Activated naive CD8-positive, alpha-beta T cell treated with anti-CD3 and anti-CD28 coated beads, Interleukin-2, amount 50 U/mL, for 16 hours (primary cell): Measurements from ENCODE around the gene PMEPA1.

Source experiments
- DNase-seq: peaks from one replicate; pipeline ENCODE4 v3.0.0-alpha.2; 2020; ENCODE audit warnings: low read depth, low spot score

The PMEPA1 gene

DNA sequence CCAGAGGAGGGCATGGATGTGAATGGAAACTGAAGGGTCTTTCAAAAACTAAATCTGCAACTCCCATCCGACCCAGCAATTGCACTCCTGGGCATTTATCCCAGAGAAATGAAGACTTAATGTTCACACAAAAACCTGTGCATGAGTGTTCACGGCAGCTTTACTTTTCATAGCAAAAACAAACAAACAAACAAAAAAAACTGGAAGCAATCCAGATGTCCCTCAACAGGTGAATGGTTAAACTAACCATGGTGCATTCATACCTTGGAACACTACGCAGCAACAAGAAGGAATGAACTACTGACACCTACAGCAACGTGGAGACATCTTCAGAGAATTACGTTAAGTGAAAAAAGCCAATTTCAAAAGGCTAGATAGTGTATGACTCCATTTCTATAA, 32.2 kb downstream of the PMEPA1 start:
- no peak for DNase-seq

GRCh38 chr20:57676589-57677583, 32.9 kb downstream of the PMEPA1 start:
- DNase-seq: no peak

- no peak for DNase-seq
These were observed 34.0 kb downstream of the PMEPA1 start for GRCh38 chr20:57675773-57676172.

DNA sequence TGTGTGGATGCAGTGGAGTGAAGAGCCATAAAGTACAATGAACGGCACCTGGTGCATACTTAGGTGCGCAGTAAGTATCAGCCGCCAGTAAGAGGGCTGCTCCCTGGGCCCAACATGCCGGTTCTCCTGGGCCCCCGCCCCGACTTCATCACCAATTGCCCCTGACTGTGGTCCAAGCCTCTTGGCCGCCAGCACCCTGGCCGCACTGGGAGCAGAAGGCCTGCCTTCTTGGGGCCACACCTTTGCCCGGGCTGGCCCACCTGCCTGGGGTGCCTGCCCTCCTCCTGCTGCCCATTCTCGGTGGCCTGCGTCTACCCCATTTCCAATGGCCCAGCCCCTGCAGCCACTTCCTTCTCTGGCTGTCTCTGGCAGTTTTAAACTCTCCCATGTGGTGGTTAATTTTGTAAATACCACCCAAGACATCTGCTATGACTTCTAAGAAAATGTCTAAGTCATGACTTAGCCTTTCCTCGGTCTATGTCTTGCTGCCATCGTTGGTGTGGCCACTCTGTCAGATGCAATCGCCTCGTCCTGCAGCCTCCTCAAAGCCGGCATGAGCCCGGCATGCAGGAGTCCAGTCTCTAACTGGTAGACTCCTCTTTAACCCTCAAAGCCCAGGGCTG, 36.8 kb downstream of the PMEPA1 start:
- DNase-seq: no peak

DNA sequence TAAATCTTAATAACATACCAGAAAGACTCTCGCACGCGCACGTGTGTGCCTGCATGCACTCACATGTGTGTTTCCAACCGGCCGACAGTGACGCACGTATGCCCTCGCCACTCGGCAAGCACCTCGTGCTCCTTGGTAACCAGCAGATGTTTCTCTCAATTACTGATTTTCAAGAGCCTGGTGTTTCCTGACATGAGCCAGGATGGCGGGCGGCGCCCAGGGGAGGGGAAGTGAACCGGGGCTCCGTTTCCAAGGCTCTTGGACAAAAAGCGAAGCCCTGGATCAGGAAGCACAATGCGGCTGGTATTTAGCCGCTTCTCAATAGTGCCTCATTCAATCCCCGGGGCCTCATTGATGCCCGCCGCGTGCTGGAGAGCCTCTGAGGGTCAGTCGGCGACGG, 37.7 kb downstream of the PMEPA1 start:
- DNase-seq: no peak

DNA sequence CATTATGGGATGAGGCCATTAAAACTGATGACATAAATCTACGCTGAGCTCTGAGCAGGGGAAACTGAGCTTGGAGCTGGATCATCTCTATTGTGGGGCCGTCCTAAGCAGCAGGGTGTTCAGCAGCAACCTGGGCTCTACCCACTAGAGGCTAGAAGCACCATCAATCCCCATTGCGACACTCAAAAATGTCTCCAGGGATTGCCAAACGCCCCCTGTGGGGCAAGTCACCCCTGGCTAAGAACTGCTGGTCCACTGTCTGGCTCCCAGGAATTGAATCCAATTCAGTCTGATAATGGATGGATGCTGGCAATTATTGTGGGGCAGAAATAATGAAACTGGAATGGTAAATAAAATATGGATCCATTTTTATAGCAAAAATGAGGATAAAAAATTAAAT, 38.2 kb downstream of the PMEPA1 start:
- DNase-seq: no peak

GRCh38 chr20:57671072-57671391, 38.8 kb downstream of the PMEPA1 start:
- DNase-seq: no peak

DNA sequence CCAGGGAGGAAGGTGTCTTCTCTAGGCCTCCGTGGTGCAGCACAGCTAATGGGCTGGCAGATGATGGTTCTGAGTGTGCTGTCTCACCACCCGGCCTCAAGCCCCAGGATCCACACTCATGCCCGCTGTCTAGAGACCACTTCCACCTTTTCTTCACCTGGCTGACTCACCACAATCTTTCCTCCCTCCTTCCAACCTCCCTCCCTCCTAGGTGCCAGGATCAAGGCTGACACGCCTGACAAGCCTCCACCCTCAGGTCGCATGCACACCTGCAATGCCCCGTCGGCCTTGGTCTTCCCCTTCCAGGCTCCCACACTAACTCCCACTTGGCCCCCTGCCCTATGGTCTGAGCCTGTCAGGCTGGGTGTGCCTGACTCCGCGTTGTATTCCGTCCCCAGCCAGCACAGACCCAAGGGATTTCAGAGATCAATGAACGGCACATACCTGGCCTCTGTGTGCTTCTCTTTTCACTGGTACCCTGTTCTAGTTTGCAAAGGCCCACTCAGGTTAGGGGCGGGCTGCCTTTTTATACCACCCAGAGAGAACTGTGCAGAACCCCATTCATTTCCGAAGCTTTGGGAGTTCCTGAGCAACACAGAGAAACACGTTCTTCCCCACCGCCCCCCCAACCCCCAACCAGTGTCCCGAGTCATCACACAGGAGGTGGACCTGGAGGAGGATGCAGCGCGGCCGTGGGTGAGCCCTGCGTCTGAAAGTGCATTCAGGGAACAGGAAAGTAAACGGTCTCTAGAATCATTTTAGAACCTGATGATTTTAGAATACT, 39.3 kb downstream of the PMEPA1 start:
- DNase-seq: no peak

- no peak for DNase-seq
These were observed 40.2 kb downstream of the PMEPA1 start for GRCh38 chr20:57669632-57670031.

GRCh38 chr20:57667924-57668782, 41.7 kb downstream of the PMEPA1 start:
- no peak for DNase-seq

GRCh38 chr20:57667388-57667787, 42.4 kb downstream of the PMEPA1 start:
- no peak for DNase-seq

GRCh38 chr20:57666834-57667157, 43.0 kb downstream of the PMEPA1 start:
- DNase-seq: no peak

- DNase-seq: no peak
These were observed 43.5 kb downstream of the PMEPA1 start for GRCh38 chr20:57666106-57666833.

- DNase-seq: no peak
These were observed 44.2 kb downstream of the PMEPA1 start for GRCh38 chr20:57665589-57665971.

GRCh38 chr20:57664924-57665588, 44.8 kb downstream of the PMEPA1 start:
- DNase-seq: no peak

- DNase-seq: no peak
These were observed 45.3 kb downstream of the PMEPA1 start for GRCh38 chr20:57664476-57664875.

- DNase-seq: no peak
These were observed 45.9 kb downstream of the PMEPA1 start for GRCh38 chr20:57663681-57664451.

DNA sequence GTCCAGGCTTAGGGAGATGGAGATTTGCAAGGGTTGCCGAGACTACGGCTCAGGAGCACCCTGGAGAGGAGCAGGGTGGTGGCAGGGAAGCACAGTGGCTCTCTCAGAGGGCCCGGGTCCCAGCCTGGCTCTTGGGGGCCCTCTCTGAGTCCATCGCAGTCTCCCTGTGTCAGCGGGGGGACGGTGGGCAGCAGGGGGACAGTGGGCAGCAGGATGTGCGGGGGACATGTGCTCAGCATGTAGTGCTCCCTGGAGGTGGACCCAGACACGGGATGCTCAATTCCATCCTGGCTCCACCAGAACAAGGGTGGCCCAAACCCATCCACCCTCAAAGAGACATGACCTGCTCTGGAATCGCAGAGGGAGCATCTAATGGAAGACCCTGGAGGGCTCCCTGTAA, 46.6 kb downstream of the PMEPA1 start:
- no peak for DNase-seq

- DNase-seq: no peak
These were observed 47.2 kb downstream of the PMEPA1 start for GRCh38 chr20:57662456-57663240.
